ENCODE measurements around the gene COL21A1.

The COL21A1 gene

GRCh38 chr6:56151609-56152224 is 95.7 kb downstream of the COL21A1 start:
- Histone ChIP-seq H3K27ac (ENCODE audit: insufficient read depth in 1 of 2, low read depth in 1 of 2, low read length in 2 of 2, poor library complexity in 1 of 2, severe bottlenecking in 2 of 2) (no peak overlapping the region), H3K36me3 (ENCODE audit: control insufficient read depth in 4 of 4, insufficient read depth in 4 of 4, low read length in 3 of 4) (no peaks in the 10 kb centered on the region), H3K4me3 (ENCODE audit: control insufficient read depth in 1 of 7, extremely low read depth in 1 of 7, insufficient read depth in 4 of 7, low read depth in 2 of 7, low read length in 6 of 7) (no peak overlapping the region), H3K9me3 (ENCODE audit: control extremely low read depth in 1 of 5, control insufficient read depth in 4 of 5, insufficient read depth in 2 of 5, low read depth in 1 of 5, low read length in 4 of 5) (peaks cover 0 to 3% (median 0%) of the 10 kb centered on the region in 5 experiments), H3K27me3 (replicated peaks in 2 of 5; ENCODE audit: control insufficient read depth in 4 of 5, insufficient read depth in 5 of 5, low read length in 4 of 5) (no peaks in the 10 kb centered on the region), H3K4me1 (ENCODE audit: control extremely low read depth in 1 of 4, control insufficient read depth in 4 of 4, insufficient read depth in 4 of 4, low read length in 3 of 4) (no peaks in the 10 kb centered on the region)
- POLR2A ChIA-PET: no interaction called here
- CTCF ChIA-PET: no interaction called here
- DNase-seq: no peak
- WGBS (ENCODE audit: insufficient coverage): no CpG with 5 or more reads among the region's 3 CpGs

- Histone ChIP-seq H3K36me3 (ENCODE audit: control insufficient read depth in 4 of 4, insufficient read depth in 4 of 4, low read length in 3 of 4) (no peaks in the 10 kb centered on the region), H3K27me3 (replicated peaks in 2 of 5; ENCODE audit: control insufficient read depth in 4 of 5, insufficient read depth in 5 of 5, low read length in 4 of 5) (no peaks in the 10 kb centered on the region), H3K4me3 (ENCODE audit: control insufficient read depth in 1 of 7, extremely low read depth in 1 of 7, insufficient read depth in 4 of 7, low read depth in 2 of 7, low read length in 6 of 7) (no peak overlapping the region), H3K4me1 (ENCODE audit: control extremely low read depth in 1 of 4, control insufficient read depth in 4 of 4, insufficient read depth in 4 of 4, low read length in 3 of 4) (no peaks in the 10 kb centered on the region), H3K9me3 (ENCODE audit: control extremely low read depth in 1 of 5, control insufficient read depth in 4 of 5, insufficient read depth in 2 of 5, low read depth in 1 of 5, low read length in 4 of 5) (peaks cover 0 to 2% (median 0%) of the 10 kb centered on the region in 5 experiments), H3K27ac (ENCODE audit: insufficient read depth in 1 of 2, low read depth in 1 of 2, low read length in 2 of 2, poor library complexity in 1 of 2, severe bottlenecking in 2 of 2) (no peak overlapping the region)
- CTCF ChIA-PET: interaction anchor here (1.4 kb wide), 1 partner anchor 18 kb away, joined by 3 read pairs; no protein-coding TSS in a partner anchor
- WGBS (ENCODE audit: insufficient coverage): 100% methylated on average over 2 of the region's 2 CpGs
- POLR2A ChIA-PET: no interaction called here
- no peak for DNase-seq
Observed at GRCh38 chr6:56148488-56149186, 98.7 kb downstream of the COL21A1 start.

GRCh38 chr6:56147766-56148165 is 99.6 kb downstream of the COL21A1 start:
- Histone ChIP-seq H3K4me1 (ENCODE audit: control extremely low read depth in 1 of 4, control insufficient read depth in 4 of 4, insufficient read depth in 4 of 4, low read length in 3 of 4) (no peaks in the 10 kb centered on the region), H3K4me3 (ENCODE audit: control insufficient read depth in 1 of 7, extremely low read depth in 1 of 7, insufficient read depth in 4 of 7, low read depth in 2 of 7, low read length in 6 of 7) (no peak overlapping the region), H3K9me3 (ENCODE audit: control extremely low read depth in 1 of 5, control insufficient read depth in 4 of 5, insufficient read depth in 2 of 5, low read depth in 1 of 5, low read length in 4 of 5) (peaks cover 0 to 2% (median 0%) of the 10 kb centered on the region in 5 experiments), H3K27me3 (replicated peaks in 2 of 5; ENCODE audit: control insufficient read depth in 4 of 5, insufficient read depth in 5 of 5, low read length in 4 of 5) (no peaks in the 10 kb centered on the region), H3K27ac (ENCODE audit: insufficient read depth in 1 of 2, low read depth in 1 of 2, low read length in 2 of 2, poor library complexity in 1 of 2, severe bottlenecking in 2 of 2) (no peak overlapping the region), H3K36me3 (ENCODE audit: control insufficient read depth in 4 of 4, insufficient read depth in 4 of 4, low read length in 3 of 4) (no peaks in the 10 kb centered on the region)
- WGBS (ENCODE audit: insufficient coverage): 100% methylated on average over 1 of the region's 2 CpGs
- CTCF ChIA-PET: interaction anchor here (0.6 kb wide), 1 partner anchor 211 kb away, joined by 3 read pairs; no protein-coding TSS in a partner anchor
- DNase-seq: no peak
- POLR2A ChIA-PET: no interaction called here

GRCh38 chr6:56146086-56146485 is 101.3 kb downstream of the COL21A1 start:
- no peak for DNase-seq
- CTCF ChIA-PET: no interaction called here
- Histone ChIP-seq H3K4me3 (ENCODE audit: control insufficient read depth in 1 of 7, extremely low read depth in 1 of 7, insufficient read depth in 4 of 7, low read depth in 2 of 7, low read length in 6 of 7) (no peak overlapping the region), H3K27me3 (replicated peaks in 2 of 5; ENCODE audit: control insufficient read depth in 4 of 5, insufficient read depth in 5 of 5, low read length in 4 of 5) (no peaks in the 10 kb centered on the region), H3K9me3 (ENCODE audit: control extremely low read depth in 1 of 5, control insufficient read depth in 4 of 5, insufficient read depth in 2 of 5, low read depth in 1 of 5, low read length in 4 of 5) (no peaks in the 10 kb centered on the region), H3K4me1 (ENCODE audit: control extremely low read depth in 1 of 4, control insufficient read depth in 4 of 4, insufficient read depth in 4 of 4, low read length in 3 of 4) (no peaks in the 10 kb centered on the region), H3K27ac (ENCODE audit: insufficient read depth in 1 of 2, low read depth in 1 of 2, low read length in 2 of 2, poor library complexity in 1 of 2, severe bottlenecking in 2 of 2) (no peak overlapping the region), H3K36me3 (ENCODE audit: control insufficient read depth in 4 of 4, insufficient read depth in 4 of 4, low read length in 3 of 4) (no peaks in the 10 kb centered on the region)
- WGBS (ENCODE audit: insufficient coverage): no CpG with 5 or more reads among the region's 1 CpG
- POLR2A ChIA-PET: no interaction called here

GRCh38 chr6:56145616-56146015 is 101.8 kb downstream of the COL21A1 start:
- Histone ChIP-seq H3K9me3 (ENCODE audit: control extremely low read depth in 1 of 5, control insufficient read depth in 4 of 5, insufficient read depth in 2 of 5, low read depth in 1 of 5, low read length in 4 of 5) (no peaks in the 10 kb centered on the region), H3K36me3 (ENCODE audit: control insufficient read depth in 4 of 4, insufficient read depth in 4 of 4, low read length in 3 of 4) (no peaks in the 10 kb centered on the region), H3K4me3 (ENCODE audit: control insufficient read depth in 1 of 7, extremely low read depth in 1 of 7, insufficient read depth in 4 of 7, low read depth in 2 of 7, low read length in 6 of 7) (no peak overlapping the region), H3K4me1 (ENCODE audit: control extremely low read depth in 1 of 4, control insufficient read depth in 4 of 4, insufficient read depth in 4 of 4, low read length in 3 of 4) (no peaks in the 10 kb centered on the region), H3K27me3 (replicated peaks in 2 of 5; ENCODE audit: control insufficient read depth in 4 of 5, insufficient read depth in 5 of 5, low read length in 4 of 5) (no peaks in the 10 kb centered on the region), H3K27ac (ENCODE audit: insufficient read depth in 1 of 2, low read depth in 1 of 2, low read length in 2 of 2, poor library complexity in 1 of 2, severe bottlenecking in 2 of 2) (no peak overlapping the region)
- no CpG with 5 or more reads among the region's 1 CpG for WGBS (ENCODE audit: insufficient coverage)
- ChIA-PET CTCF (no interaction called here), POLR2A (no interaction called here)
- DNase-seq: no peak

- Histone ChIP-seq H3K9me3 (ENCODE audit: control extremely low read depth in 1 of 5, control insufficient read depth in 4 of 5, insufficient read depth in 2 of 5, low read depth in 1 of 5, low read length in 4 of 5) (no peaks in the 10 kb centered on the region), H3K36me3 (ENCODE audit: control insufficient read depth in 4 of 4, insufficient read depth in 4 of 4, low read length in 3 of 4) (no peaks in the 10 kb centered on the region), H3K4me3 (ENCODE audit: control insufficient read depth in 1 of 7, extremely low read depth in 1 of 7, insufficient read depth in 4 of 7, low read depth in 2 of 7, low read length in 6 of 7) (no peak overlapping the region), H3K4me1 (ENCODE audit: control extremely low read depth in 1 of 4, control insufficient read depth in 4 of 4, insufficient read depth in 4 of 4, low read length in 3 of 4) (no peaks in the 10 kb centered on the region), H3K27me3 (replicated peaks in 2 of 5; ENCODE audit: control insufficient read depth in 4 of 5, insufficient read depth in 5 of 5, low read length in 4 of 5) (no peaks in the 10 kb centered on the region), H3K27ac (ENCODE audit: insufficient read depth in 1 of 2, low read depth in 1 of 2, low read length in 2 of 2, poor library complexity in 1 of 2, severe bottlenecking in 2 of 2) (no peak overlapping the region)
- CTCF ChIA-PET: no interaction called here
- WGBS (ENCODE audit: insufficient coverage): 94% methylated on average over 2 of the region's 4 CpGs
- DNase-seq: no peak
- POLR2A ChIA-PET: no interaction called here
Observed at GRCh38 chr6:56144538-56145324, 102.6 kb downstream of the COL21A1 start.

- ChIA-PET POLR2A (no interaction called here), CTCF (no interaction called here)
- 100% methylated on average over 1 of the region's 2 CpGs for WGBS (ENCODE audit: insufficient coverage)
- no peak overlapping the region for H3K27ac ChIP-seq (ENCODE audit: insufficient read depth in 1 of 2, low read depth in 1 of 2, low read length in 2 of 2, poor library complexity in 1 of 2, severe bottlenecking in 2 of 2)
- H3K27me3 ChIP-seq (replicated peaks in 2 of 5; ENCODE audit: control insufficient read depth in 4 of 5, insufficient read depth in 5 of 5, low read length in 4 of 5): no peaks in the 10 kb centered on the region
- no peaks in the 10 kb centered on the region for H3K9me3 ChIP-seq (ENCODE audit: control extremely low read depth in 1 of 5, control insufficient read depth in 4 of 5, insufficient read depth in 2 of 5, low read depth in 1 of 5, low read length in 4 of 5)
- DNase-seq: no peak
- no peak overlapping the region for H3K4me3 ChIP-seq (ENCODE audit: control insufficient read depth in 1 of 7, extremely low read depth in 1 of 7, insufficient read depth in 4 of 7, low read depth in 2 of 7, low read length in 6 of 7)
- no peaks in the 10 kb centered on the region for H3K4me1 ChIP-seq (ENCODE audit: control extremely low read depth in 1 of 4, control insufficient read depth in 4 of 4, insufficient read depth in 4 of 4, low read length in 3 of 4)
- H3K36me3 ChIP-seq (ENCODE audit: control insufficient read depth in 4 of 4, insufficient read depth in 4 of 4, low read length in 3 of 4): no peaks in the 10 kb centered on the region
Observed at GRCh38 chr6:56143796-56144195, 103.6 kb downstream of the COL21A1 start.
